Thyroid gland (tissue), 4 donors: ENCODE data around the gene MX2. TPM values are rescaled to one million over a fixed set of nuclear protein-coding genes. Genes with fewer than 3 reads are reported as not detected.
A peak's percentile ranks its signal among the peaks of the same experiment; 100 is the strongest.

Source experiments
- DNase-seq, 2 donors: peaks; one replicate each; pipeline ENCODE4 v3.0.0-alpha.2; 2019
- H3K27ac ChIP-seq, 3 donors: fragments of 200-600 bp; sonication (generic); 1 replicate in 2 of 3; 2 replicates in 1 of 3; pipeline ENCODE4 v1.5.1; 2016 to 2019; ENCODE audit warnings: mild to moderate bottlenecking in 1 of 3, moderate library complexity in 1 of 3
- H3K27me3 ChIP-seq: fragments of 200-600 bp; sonication (generic); one replicate; pipeline ENCODE4 v1.5.1; 2019
- H3K36me3 ChIP-seq, 2 donors: fragments of 200-600 bp; sonication (generic); one replicate each; pipeline ENCODE4 v1.5.1; 2016 to 2019
- H3K4me1 ChIP-seq, 2 donors: fragments of 200-600 bp; sonication (generic); one replicate each; pipeline ENCODE4 v1.5.1; 2017 to 2019
- H3K4me3 ChIP-seq, 3 donors: fragments of 200-600 bp; sonication (generic); replicated peaks in 1 of 3; 1 replicate in 2 of 3; 2 replicates in 1 of 3; pipeline ENCODE4 v1.5.1; 2016; ENCODE audit warnings: mild to moderate bottlenecking in 1 of 3
- H3K9me3 ChIP-seq: fragments of 200-600 bp; sonication (generic); one replicate; pipeline ENCODE4 v1.5.1; 2017
- POLR2A ChIP-seq, 2 donors: fragments of 450-650 bp; IDR thresholded peaks; one replicate each; pipeline ENCODE4 v1.6.1; 2017; ENCODE audit warnings: antibody characterized with exemption in 2 of 2, mild to moderate bottlenecking in 2 of 2, moderate library complexity in 1 of 2
- WGBS, 2 donors: methylation state at CpG; one replicate each; pipeline ENCODE4 v1.1.5; 2017; 5-methylcytosine and 5-hydroxymethylcytosine counted together
- intact Hi-C: fragments of 100-400 bp; cut with DNase I; formaldehyde crosslinking; loops from one replicate; pipeline ENCODE4 v1.15.1; 2023
- total RNA-seq, 4 donors: library from RNA; depleted of rRNA; stranded (reverse); fragments of >200 nt; gene quantifications; one replicate each; pipeline ENCODE4 v1.2.3, GENCODE V29; 2016
- TF ChIP-seq, protein P1 (sequence below), 6 experiments: fragments of 200-600 bp in 3 of 6; fragments of 450-650 bp in 3 of 6; sonication (generic) in 3 of 6; IDR thresholded peaks; one replicate each; pipeline ENCODE4 v1.5.1; 2016 to 2019; ENCODE audit warnings: antibody characterized with exemption in 6 of 6, mild to moderate bottlenecking in 2 of 6, inconsistent platforms in 1 of 6, moderate library complexity in 1 of 6

The MX2 gene
- total RNA-seq, 4 donors from 2014 or later, result 3.0 to 19.8 (median 7.1) TPM

DNA sequence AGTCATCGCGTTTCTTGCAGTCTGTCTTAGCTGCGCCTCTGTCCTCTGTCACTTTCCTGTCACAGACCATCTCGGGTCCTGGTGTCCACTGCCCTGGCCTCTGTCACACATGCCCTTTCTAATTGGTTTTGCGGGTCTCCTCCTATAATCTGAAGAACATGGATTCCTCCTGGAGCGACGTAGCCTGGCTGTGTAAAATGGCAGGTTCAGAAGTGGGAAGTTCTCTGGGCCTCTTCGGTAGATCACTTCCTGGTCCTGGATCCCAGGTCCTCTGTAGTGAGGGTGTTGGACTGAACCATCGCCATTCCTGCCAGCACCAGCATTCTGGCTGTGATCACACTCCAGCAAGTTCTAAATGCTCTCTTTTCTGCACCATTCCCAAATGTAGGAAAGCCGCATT, 44.4 kb upstream of the MX2 start:
- Histone ChIP-seq H3K27me3 (no peaks in the 10 kb centered on the region), H3K4me1 (peaks cover 4 to 6% of the 10 kb centered on the region in 2 donors), H3K9me3 (no peaks in the 10 kb centered on the region), H3K4me3 (peak overlapping the region in 1 of 3 donors; percentile 35), H3K36me3 (no peaks in the 10 kb centered on the region), H3K27ac (no peak overlapping the region)
- intact Hi-C loops, result no loop called here
- 82 to 85% methylated on average over 10 of the region's 10 CpGs for WGBS, 2 donors
- TF ChIP-seq, protein P1, sequence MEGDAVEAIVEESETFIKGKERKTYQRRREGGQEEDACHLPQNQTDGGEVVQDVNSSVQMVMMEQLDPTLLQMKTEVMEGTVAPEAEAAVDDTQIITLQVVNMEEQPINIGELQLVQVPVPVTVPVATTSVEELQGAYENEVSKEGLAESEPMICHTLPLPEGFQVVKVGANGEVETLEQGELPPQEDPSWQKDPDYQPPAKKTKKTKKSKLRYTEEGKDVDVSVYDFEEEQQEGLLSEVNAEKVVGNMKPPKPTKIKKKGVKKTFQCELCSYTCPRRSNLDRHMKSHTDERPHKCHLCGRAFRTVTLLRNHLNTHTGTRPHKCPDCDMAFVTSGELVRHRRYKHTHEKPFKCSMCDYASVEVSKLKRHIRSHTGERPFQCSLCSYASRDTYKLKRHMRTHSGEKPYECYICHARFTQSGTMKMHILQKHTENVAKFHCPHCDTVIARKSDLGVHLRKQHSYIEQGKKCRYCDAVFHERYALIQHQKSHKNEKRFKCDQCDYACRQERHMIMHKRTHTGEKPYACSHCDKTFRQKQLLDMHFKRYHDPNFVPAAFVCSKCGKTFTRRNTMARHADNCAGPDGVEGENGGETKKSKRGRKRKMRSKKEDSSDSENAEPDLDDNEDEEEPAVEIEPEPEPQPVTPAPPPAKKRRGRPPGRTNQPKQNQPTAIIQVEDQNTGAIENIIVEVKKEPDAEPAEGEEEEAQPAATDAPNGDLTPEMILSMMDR (IDR thresholded peaks at IDR 0.05), result no peak
- no peak for TF ChIP-seq POLR2A (IDR thresholded peaks at IDR 0.05)
- no peak for DNase-seq

DNA sequence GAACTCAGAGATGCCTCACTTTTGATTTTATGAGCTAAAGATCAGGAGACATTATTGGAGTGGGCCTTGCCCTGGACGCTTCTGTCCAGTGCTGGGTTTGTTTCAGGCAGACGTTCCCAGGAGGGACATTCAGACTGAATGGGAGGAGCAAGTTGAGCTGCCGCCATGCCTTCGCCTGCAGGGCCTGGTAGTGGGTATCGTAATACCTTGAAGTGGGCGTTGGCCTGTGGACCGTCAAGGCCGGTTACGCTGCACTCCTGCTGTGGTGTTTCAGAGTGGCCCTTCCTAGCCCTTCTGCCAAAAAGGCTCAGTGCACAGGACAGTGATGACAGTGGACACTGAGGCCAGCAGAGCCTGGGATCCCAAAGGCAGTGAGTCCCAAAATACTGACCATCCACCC, 43.6 kb upstream of the MX2 start:
- no peaks in the 10 kb centered on the region for H3K36me3 ChIP-seq

DNA sequence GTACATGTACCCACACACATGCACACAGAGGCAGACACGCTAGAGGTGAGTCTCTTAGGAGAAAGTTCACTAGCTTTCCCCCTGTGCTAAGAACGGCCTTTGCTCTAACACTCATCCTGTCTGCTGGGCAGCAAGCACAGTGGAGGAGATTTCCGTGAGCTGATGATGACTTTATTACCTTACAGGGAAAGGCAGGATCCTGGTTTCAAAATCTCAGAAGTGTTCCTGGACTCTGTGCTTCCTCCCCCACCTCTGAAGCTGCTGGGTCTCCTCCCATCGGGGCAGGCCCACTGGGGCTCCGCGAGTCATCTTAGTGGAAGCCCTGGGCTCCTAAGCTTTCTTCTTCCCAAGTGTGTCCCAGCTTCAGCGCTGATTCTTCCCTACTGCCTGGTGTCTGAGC, 42.6 kb upstream of the MX2 start:
- intact Hi-C loops, result no loop called here
- Histone ChIP-seq H3K4me1 (peaks cover 4 to 6% of the 10 kb centered on the region in 2 donors), H3K27me3 (no peaks in the 10 kb centered on the region), H3K27ac (no peak overlapping the region), H3K9me3 (no peaks in the 10 kb centered on the region), H3K4me3 (no peak overlapping the region), H3K36me3 (no peaks in the 10 kb centered on the region)
- 80 to 93% methylated on average over 6 to 7 of the region's 7 CpGs for WGBS, 2 donors
- no peak for DNase-seq
- TF ChIP-seq, protein P1 (IDR thresholded peaks at IDR 0.05), result no peak
- no peak for TF ChIP-seq POLR2A (IDR thresholded peaks at IDR 0.05)

More for the DNA sequence above, 43.6 kb upstream of the MX2 start:
- DNase-seq, result no peak
- Histone ChIP-seq H3K27ac (no peak overlapping the region), H3K27me3 (no peaks in the 10 kb centered on the region), H3K4me3 (no peak overlapping the region), H3K4me1 (peaks cover 4 to 6% of the 10 kb centered on the region in 2 donors), H3K9me3 (no peaks in the 10 kb centered on the region)
- intact Hi-C loops, result no loop called here
- no peak for TF ChIP-seq POLR2A (IDR thresholded peaks at IDR 0.05)
- TF ChIP-seq, protein P1 (IDR thresholded peaks at IDR 0.05), result no peak
- 89 to 94% methylated on average over 9 of the region's 9 CpGs for WGBS, 2 donors

DNA sequence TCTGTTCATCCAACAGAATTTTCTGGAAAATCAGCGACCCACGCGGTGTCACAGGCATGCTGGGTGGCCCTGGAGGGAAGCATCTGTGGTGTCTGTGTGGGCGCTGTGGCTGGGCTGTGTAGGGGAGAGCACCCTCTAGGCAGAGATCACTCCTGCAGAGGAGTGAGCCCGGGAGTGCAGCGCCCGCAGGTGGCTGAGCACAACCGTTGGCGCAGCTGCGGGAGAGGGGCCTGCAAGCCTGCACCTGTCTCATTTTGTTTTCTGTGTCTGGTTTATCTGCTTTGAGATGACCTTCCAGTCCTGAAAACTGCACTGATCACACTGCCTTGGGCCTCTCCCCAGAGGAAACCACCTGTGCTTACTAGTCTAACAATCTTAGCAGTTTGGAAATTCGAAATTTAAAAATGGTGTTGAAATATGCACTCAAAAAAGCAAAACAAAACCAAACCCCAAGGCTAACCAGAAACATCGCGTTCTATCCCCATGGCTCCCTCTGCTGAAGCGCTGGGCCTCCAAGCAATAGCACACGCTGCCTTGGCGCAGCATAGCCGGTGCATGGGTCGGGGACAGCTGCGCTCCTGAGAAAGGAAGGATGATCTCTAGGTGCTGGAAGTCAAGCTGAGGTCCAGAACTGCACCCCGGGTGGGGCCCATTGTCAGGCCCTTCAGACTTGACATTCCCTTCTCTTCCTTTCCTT, 40.5 kb upstream of the MX2 start:
- Histone ChIP-seq H3K4me3 (no peak overlapping the region), H3K27ac (no peak overlapping the region), H3K9me3 (no peaks in the 10 kb centered on the region), H3K4me1 (peaks cover 0 to 6% of the 10 kb centered on the region in 2 donors), H3K36me3 (no peaks in the 10 kb centered on the region), H3K27me3 (no peaks in the 10 kb centered on the region)
- intact Hi-C loops, result no loop called here
- TF ChIP-seq, protein P1 (IDR thresholded peaks at IDR 0.05), result no peak
- TF ChIP-seq POLR2A (IDR thresholded peaks at IDR 0.05), result no peak
- DNase-seq, result no peak
- WGBS, 2 donors, result 84 to 85% methylated on average over 20 of the region's 20 CpGs

DNA sequence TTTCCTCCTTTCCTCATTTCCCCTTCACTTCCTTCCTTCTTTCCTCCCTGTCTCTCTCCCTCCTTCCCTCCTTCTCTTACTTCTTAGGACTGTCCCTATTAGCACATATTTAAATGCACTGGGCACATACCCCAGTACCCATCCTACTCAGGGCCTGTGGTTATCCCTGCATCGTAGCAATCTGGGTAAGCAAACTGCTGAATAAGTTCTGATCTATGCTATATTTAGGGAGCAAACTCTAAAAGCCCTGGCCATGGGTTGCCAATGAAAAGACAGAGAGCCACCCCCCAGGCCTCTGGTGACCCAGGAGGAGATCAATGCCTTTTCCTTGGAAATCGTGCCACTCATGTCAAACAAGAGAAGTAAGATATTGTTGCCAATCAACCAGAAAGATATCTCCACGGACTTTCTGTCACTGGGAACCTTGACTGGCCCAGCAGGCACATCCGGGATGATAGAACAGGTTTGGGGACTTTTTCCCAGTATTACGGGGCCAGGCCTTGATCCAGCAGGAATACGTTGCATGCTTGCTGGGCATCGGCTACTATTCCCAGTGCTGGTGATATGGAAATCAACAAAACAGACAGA, 39.8 kb upstream of the MX2 start:
- peaks cover 0 to 2% of the 10 kb centered on the region in 2 donors for H3K4me1 ChIP-seq
- WGBS, 2 donors, result 87 to 88% methylated on average over 7 of the region's 7 CpGs
- H3K27ac ChIP-seq, result no peak overlapping the region
- TF ChIP-seq, protein P1 (IDR thresholded peaks at IDR 0.05), result no peak
- TF ChIP-seq POLR2A (IDR thresholded peaks at IDR 0.05), result no peak
- no peaks in the 10 kb centered on the region for H3K9me3 ChIP-seq
- DNase-seq, result no peak
- intact Hi-C loops, result no loop called here
- H3K36me3 ChIP-seq, result no peaks in the 10 kb centered on the region
- H3K27me3 ChIP-seq, result no peaks in the 10 kb centered on the region
- H3K4me3 ChIP-seq, result no peak overlapping the region
